Immature natural killer cell (primary cell): Measurements from ENCODE around the gene GRIK3. TPM values are rescaled to one million over a fixed set of nuclear protein-coding genes. Genes with fewer than 3 reads are reported as not detected.
"Not testable (repeated sequence)": the region's sequence is repeated elsewhere in the genome, so short reads cannot be mapped to it uniquely, and the experiment has no call there.

ENCODE experiments used
- DNase-seq, 3 donors: peaks; one replicate each; pipeline ENCODE4 v3.0.0; 2022; ENCODE audit warnings: mixed read lengths in 1 of 3
- H3K27ac Mint-ChIP-seq, 6 donors: one replicate each; pipeline ENCODE4 v1.8.0; 2020; ENCODE audit warnings: mixed read lengths in 6 of 6, mild to moderate bottlenecking in 5 of 6, inconsistent platforms in 4 of 6, moderate library complexity in 3 of 6
- H3K27me3 Mint-ChIP-seq, 3 donors: one replicate each; pipeline ENCODE4 v1.8.0; 2020 to 2021; ENCODE audit warnings: low read depth in 3 of 3, mild to moderate bottlenecking in 3 of 3, mixed read lengths in 3 of 3, moderate library complexity in 3 of 3, inconsistent platforms in 1 of 3
- H3K36me3 Mint-ChIP-seq, 3 donors: one replicate each; pipeline ENCODE4 v1.8.0; 2020; ENCODE audit warnings: mixed read lengths in 3 of 3, inconsistent platforms in 2 of 3, mild to moderate bottlenecking in 2 of 3
- H3K4me1 Mint-ChIP-seq, 2 donors: one replicate each; pipeline ENCODE4 v1.8.0; 2020; ENCODE audit warnings: inconsistent platforms in 2 of 2, mild to moderate bottlenecking in 2 of 2, mixed read lengths in 2 of 2, moderate library complexity in 1 of 2
- H3K4me3 Mint-ChIP-seq, 5 donors: one replicate each; pipeline ENCODE4 v1.8.0; 2020; ENCODE audit warnings: mild to moderate bottlenecking in 5 of 5, mixed read lengths in 5 of 5, inconsistent platforms in 3 of 5, moderate library complexity in 3 of 5
- H3K9me3 Mint-ChIP-seq, 6 donors: one replicate each; pipeline ENCODE4 v1.8.0; 2020; ENCODE audit warnings: mild to moderate bottlenecking in 6 of 6, mixed read lengths in 6 of 6, inconsistent platforms in 4 of 6, moderate library complexity in 3 of 6
- polyA plus RNA-seq, 3 donors: library from polyadenylated mRNA; unstranded; fragments of 300-500 nt; fragmentation: Illumina TruSeq; gene quantifications; one replicate each; pipeline ENCODE4 v1.2.3, GENCODE V29; 2021

Gene GRIK3
- polyA plus RNA-seq, 3 donors from 2014 or later = not detected

DNA sequence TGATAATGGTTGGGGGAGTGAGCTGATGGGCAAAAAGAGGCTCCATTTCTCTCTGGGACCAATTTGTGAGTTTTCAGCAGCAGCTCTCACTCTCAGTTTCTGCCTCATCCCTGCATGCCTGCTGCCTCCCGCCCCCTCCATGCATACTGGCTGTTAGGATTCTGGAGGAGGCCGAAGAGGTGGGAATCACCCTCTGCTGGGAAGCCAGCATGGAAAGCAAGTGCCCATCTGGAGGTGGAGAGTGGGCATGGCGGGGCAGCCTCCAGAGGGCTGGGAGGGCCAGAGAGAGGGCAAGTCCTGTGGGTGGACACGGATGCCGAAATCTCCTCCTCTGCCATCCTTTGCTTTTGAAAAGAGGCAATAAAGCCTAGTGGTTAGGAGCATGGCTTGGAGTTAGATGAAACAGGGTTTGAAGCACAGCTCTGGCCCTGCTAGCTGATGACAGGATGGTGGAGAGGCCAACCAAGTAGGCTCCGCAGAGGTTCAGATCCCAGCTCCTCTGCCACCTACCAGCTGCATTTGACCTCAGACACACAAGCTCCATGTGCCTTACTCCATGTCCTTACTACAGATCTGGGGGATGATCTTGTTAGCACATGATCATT, 113.4 kb downstream of the GRIK3 start:
- H3K4me3 Mint-ChIP-seq = no peak overlapping the region
- H3K9me3 Mint-ChIP-seq = no peaks in the 10 kb centered on the region
- H3K36me3 Mint-ChIP-seq = no peaks in the 10 kb centered on the region
- H3K27ac Mint-ChIP-seq = no peak overlapping the region
- H3K4me1 Mint-ChIP-seq = no peaks in the 10 kb centered on the region
- peaks cover under 1 to 4% (median 3%) of the 10 kb centered on the region in 3 donors for H3K27me3 Mint-ChIP-seq
- no peak for DNase-seq

DNA sequence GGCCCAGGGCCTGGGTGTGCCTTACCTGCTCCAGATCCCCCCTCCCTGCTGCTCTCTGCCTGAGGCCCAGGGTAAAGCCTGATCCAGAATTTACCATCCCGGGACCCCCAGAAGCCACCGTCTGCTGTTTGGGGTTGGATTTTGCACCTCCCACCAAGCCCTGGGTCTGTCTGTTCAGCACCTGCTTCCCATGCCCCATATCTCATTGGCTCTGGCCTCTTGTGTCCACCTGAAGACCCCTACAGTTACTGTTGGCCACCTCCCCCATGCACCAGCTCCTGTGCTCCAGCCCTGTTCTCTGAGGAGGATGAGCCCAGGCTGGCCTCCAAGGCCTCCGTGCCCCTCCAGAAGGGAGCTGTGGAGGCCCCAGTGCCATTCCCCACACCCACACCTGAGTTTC, 113.9 kb downstream of the GRIK3 start:
- H3K9me3 Mint-ChIP-seq = no peaks in the 10 kb centered on the region
- DNase-seq = no peak
- H3K4me3 Mint-ChIP-seq = no peak overlapping the region
- H3K4me1 Mint-ChIP-seq = no peaks in the 10 kb centered on the region
- H3K27me3 Mint-ChIP-seq = peaks cover 3 to 4% (median 3%) of the 10 kb centered on the region in 3 donors
- no peaks in the 10 kb centered on the region for H3K36me3 Mint-ChIP-seq
- H3K27ac Mint-ChIP-seq = no peak overlapping the region

DNA sequence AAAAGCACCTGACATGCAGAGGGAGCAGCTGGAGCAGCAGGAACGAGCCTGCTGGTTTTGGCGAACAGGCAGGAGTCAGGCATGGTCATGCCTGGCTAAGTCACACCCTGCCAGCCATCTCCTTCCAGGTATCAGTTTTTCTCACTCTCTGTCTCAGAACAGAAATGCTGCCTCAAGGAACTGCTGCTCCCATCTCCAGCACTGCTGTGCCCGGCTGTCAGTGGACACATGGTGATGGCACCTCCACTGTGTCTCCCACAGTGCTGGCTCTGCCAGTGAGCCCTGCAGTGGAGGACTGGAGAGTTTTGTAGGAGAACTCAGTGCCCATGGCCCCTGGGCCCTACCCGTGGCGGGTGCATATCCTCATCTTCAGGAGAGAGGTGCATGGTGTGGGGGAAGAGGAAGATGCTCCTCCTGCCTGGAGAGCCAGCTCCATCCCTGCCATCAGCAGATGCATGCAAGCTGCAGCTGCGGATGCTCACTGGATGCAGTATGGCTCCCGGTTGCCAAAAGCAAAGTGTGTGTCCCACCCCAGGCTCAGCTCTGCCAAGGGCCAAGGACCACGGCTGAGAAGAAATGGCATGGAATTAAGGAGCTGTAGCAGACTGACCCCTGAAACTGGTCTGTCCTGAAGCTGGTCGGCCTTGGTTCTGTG, 114.7 kb downstream of the GRIK3 start:
- H3K27me3 Mint-ChIP-seq = peaks cover 3 to 4% (median 3%) of the 10 kb centered on the region in 3 donors
- H3K4me1 Mint-ChIP-seq = no peaks in the 10 kb centered on the region
- DNase-seq = no peak
- no peaks in the 10 kb centered on the region for H3K9me3 Mint-ChIP-seq
- no peak overlapping the region for H3K27ac Mint-ChIP-seq
- H3K36me3 Mint-ChIP-seq = no peaks in the 10 kb centered on the region
- H3K4me3 Mint-ChIP-seq = no peak overlapping the region

DNA sequence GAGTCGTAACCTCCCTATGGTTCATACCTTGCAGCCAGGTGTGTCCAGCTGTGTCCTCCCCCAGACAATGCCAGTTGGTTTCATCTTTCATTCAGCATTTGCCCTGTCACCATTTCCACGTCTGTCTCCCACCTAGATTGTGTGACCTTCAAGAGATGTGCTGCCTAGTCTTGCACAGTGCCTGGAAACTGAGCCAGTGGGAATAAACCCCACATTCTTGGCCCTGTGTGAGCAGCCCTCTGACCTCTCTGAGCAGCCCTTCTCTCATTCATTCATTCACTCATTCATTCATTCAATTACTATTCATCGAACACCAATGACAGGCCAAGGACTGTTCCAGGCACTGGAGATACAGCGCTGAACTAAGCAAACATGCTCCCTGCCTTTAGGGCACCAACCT, 115.7 kb downstream of the GRIK3 start:
- no peak for DNase-seq
- H3K4me1 Mint-ChIP-seq = no peaks in the 10 kb centered on the region
- H3K27ac Mint-ChIP-seq = no peak overlapping the region
- H3K9me3 Mint-ChIP-seq = no peaks in the 10 kb centered on the region
- H3K4me3 Mint-ChIP-seq = no peak overlapping the region
- peaks cover 3 to 4% (median 3%) of the 10 kb centered on the region in 3 donors for H3K27me3 Mint-ChIP-seq
- H3K36me3 Mint-ChIP-seq = no peaks in the 10 kb centered on the region

DNA sequence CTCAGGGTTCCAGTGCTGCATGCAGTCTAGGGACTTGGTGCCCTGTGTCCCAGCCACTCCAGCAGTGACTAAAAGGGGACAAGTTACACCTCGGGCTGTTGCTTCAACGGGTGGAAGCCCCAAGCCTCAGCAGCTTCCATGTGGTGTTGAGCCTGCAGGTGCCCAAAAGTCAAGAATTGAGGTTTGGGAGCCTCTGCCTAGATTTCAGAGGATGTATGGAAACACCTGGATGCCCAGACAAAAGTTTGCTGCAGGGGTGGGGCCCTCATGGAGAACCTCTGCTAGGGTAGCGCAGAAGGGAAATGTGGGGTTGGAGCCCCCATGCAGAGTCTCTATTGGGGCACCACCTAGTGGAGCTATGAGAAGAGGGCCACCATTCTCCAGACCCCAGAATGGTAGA, 117.8 kb downstream of the GRIK3 start:
- not testable (repeated sequence) for H3K27ac Mint-ChIP-seq, H3K4me1 Mint-ChIP-seq, DNase-seq, H3K36me3 Mint-ChIP-seq, H3K27me3 Mint-ChIP-seq, H3K9me3 Mint-ChIP-seq, H3K4me3 Mint-ChIP-seq

DNA sequence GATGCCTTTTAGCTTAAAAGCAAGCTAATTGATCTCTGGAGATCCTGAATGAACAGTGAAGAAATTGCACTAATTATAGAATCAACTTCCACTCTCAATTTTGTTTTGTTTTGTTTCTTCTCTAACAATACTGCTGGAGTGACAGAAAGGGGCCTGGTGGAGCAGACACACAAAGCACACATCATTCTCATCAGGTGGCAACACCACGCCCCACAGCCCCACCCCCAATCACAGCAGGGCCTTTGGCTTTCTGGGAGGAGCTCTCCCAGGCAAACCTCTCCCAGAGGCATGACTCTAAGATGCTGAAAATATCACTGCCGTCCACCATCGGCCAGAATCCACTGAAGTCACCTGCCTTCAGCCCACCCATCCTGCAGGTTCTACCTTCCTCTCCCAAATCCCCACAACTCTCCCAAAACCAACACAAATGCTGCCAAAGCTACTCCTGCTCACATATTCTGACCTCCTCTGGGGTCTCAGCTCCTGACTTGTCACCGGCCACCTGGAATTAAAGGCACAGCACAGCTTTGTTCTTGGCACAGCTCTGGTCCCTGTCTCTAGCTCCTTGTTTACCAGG, 120.7 kb downstream of the GRIK3 start:
- no peak for DNase-seq
- no peaks in the 10 kb centered on the region for H3K9me3 Mint-ChIP-seq
- H3K4me3 Mint-ChIP-seq = no peak overlapping the region
- H3K27me3 Mint-ChIP-seq = peaks cover under 1 to 5% (median 5%) of the 10 kb centered on the region in 3 donors
- H3K4me1 Mint-ChIP-seq = no peaks in the 10 kb centered on the region
- no peaks in the 10 kb centered on the region for H3K36me3 Mint-ChIP-seq
- H3K27ac Mint-ChIP-seq = no peak overlapping the region

DNA sequence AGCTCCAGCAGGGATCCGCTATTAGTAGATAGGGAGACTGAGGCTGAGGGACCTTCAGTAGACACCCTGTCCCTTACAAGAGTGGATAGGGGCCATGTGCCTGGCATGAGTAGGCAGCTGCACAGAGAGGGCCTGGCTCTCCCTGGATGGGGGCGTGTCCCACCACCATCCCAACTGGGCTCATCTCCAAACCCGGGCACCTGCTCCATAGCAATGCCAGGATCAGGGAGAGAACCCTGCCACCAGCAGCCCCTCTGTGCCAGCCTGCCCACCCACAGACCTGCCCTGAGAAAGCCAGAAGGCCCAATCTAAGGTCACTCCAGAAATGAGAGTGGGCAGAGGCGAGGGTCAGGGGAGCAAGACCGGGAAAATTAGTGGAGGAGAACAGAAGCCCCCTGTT, 121.3 kb downstream of the GRIK3 start:
- Mint-ChIP-seq H3K4me3 (no peak overlapping the region), H3K4me1 (no peaks in the 10 kb centered on the region), H3K36me3 (no peaks in the 10 kb centered on the region), H3K27ac (no peak overlapping the region), H3K27me3 (peaks cover 0 to 5% (median 5%) of the 10 kb centered on the region in 3 donors), H3K9me3 (no peaks in the 10 kb centered on the region)
- no peak for DNase-seq

DNA sequence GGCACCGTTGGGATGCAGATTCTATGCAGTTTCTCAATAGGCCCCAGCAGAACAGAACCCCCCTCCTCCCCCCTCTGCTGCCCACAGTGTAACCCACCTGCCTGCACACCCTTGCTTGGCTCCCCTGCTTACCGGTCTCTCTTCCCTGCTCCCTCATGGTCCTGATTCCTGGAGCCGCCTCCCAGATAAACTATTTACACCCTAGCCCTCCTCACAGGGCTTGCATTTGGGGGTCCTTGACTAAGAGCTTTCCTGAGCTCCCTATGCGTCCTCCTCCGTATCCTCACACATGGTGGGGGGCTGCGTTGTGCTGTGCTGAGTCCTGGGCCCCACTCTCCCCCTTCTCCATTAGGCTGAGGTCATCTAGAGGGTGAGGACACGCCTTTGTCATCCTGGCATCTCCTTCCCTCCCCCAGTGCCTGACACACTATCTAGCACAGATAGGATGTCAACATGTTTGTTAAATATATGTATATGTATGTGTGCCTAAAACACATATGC, 121.9 kb downstream of the GRIK3 start:
- H3K27ac Mint-ChIP-seq = no peak overlapping the region
- H3K27me3 Mint-ChIP-seq = peaks cover 2 to 5% (median 5%) of the 10 kb centered on the region in 3 donors

DNA sequence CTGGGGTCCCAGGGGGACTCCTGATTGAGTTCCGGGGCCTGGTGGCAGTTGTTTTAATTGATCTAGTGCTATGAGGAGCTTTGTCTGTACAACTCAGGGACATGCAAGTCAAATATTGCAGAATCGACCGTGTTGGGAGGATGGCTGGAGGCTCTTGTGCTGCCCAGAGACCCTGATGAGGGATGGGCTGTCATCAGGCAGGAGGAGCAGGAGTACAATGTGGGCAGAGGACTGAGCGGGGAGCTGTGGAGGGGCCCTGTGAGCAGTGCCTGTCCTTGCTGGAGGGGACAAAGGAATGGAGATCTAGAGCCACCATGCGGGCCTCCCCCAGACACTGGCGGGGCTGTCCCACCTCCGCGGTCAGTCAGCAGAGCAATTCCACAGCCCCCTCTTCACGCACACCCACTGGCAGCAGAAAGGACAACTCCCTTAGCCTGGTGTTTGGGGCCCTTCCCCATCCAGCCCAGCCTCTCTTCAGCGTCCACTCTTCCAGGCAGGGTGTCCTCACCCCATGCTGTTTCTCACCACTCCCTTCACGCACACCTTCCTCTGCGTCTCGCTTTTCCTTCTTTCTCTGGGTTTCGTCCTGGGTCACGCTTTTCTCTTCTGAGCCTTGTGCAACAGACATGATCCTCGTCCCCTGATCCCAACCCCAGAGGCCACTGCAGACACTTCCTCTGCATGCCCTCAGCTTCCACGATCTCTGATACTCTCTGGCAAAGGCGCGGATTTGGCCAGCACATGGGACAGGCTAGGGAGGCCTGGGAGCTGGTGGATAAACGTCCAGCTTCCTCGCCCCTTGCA, 122.6 kb downstream of the GRIK3 start:
- Mint-ChIP-seq H3K27me3 (peaks cover 2 to 5% (median 5%) of the 10 kb centered on the region in 3 donors), H3K27ac (no peak overlapping the region)

More for the DNA sequence above, 121.9 kb downstream of the GRIK3 start:
- Mint-ChIP-seq H3K4me1 (no peaks in the 10 kb centered on the region), H3K9me3 (no peaks in the 10 kb centered on the region), H3K36me3 (no peaks in the 10 kb centered on the region), H3K4me3 (no peak overlapping the region)
- no peak for DNase-seq

DNA sequence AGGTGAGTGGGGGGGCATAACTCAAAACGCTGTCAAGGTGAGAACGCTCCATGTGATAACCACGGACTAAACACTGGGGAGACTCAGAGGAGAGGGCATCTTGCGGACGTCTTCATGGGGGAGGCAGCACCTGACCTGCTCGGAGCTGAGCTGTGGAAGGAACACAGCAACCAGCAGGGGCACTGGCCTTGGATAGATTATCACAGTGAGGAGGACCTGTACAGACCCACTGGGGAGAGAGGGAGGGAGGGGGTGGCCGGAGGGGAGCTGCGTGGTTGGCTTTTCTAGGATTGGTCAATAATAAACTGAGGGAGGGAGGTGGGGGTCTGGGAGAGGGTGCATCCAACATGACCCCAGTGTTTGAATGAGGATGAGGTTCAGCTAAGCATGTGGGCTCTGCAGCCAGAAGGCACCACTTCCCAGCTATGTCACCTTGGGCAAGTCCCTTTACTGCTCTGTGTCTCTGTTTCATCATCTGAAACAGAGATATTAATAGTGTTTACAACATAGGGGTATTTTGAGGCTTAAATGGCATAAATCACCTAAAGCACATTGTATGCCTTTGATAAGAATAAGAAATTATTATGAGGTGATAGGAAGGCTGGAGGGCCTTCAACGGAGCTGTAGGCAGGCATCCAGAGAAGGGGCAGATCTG, 123.3 kb downstream of the GRIK3 start:
- no peak overlapping the region for H3K27ac Mint-ChIP-seq
- no peaks in the 10 kb centered on the region for H3K9me3 Mint-ChIP-seq
- DNase-seq = no peak
- peaks cover 2 to 8% (median 5%) of the 10 kb centered on the region in 3 donors for H3K27me3 Mint-ChIP-seq
- H3K4me3 Mint-ChIP-seq = no peak overlapping the region
- no peaks in the 10 kb centered on the region for H3K4me1 Mint-ChIP-seq
- no peaks in the 10 kb centered on the region for H3K36me3 Mint-ChIP-seq

More for the DNA sequence above, 122.6 kb downstream of the GRIK3 start:
- no peaks in the 10 kb centered on the region for H3K4me1 Mint-ChIP-seq
- no peaks in the 10 kb centered on the region for H3K9me3 Mint-ChIP-seq
- DNase-seq = no peak
- no peaks in the 10 kb centered on the region for H3K36me3 Mint-ChIP-seq
- H3K4me3 Mint-ChIP-seq = no peak overlapping the region

DNA sequence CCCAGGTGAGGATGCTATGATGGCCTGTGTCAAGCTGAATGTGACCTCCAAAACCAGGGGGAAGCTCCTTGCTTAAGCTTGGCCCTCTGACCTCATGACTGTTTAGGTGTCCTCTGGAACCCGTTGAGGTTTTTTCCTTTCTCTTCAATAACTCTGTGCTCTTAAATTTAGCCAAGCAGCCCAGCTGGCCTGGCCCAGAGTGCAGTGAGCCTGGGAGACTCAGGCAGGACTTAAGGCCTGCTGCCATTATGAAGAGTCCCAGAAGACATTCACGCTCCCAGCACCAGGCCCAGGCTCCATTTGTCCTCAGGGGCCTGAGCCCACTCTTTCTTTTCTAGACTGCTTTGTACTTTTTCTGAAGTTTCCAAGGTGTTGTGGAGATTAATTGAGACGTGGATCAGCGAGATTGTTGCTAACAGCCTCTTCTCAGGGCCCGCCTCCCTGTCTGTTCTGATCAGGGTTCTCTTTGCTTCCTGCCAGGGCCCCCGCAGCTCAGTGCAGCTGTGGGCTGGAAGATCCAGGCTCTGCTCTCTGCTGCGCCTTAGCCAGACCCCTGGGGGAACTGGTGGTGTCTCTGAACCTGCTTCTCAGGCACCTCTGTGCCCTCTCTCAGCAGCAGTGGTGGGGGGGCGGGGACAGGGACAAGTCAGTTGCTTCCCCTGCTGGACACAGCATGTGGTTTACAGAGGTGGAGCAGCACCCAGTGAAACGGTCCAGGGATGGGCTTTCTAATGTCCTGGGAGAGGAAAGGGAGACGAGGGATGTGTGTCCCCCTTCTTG, 124.2 kb downstream of the GRIK3 start:
- Mint-ChIP-seq H3K4me3 (no peak overlapping the region), H3K27ac (no peak overlapping the region), H3K9me3 (no peaks in the 10 kb centered on the region), H3K36me3 (no peaks in the 10 kb centered on the region), H3K4me1 (no peaks in the 10 kb centered on the region), H3K27me3 (peaks cover 2 to 6% (median 5%) of the 10 kb centered on the region in 3 donors)
- DNase-seq = no peak

DNA sequence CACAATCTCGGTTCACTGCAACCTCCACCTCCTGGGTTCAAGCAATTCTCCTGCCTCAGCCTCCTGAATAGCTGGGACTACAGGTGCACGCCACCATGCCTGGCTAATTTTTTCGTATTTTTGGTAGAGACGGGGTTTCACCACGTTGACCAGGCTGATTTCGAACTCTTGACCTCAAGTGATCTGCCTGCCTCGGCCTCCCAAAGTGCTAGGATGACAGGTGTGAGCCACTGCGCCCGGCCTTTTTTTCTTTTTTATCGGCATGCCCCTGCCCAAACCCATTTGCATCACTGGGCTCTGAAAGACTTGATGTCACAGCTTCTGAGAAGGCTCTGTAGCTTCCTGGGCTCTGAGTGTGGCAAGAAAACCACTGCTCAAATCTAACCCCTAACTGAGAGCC, 125.0 kb downstream of the GRIK3 start:
- not testable (repeated sequence) for H3K9me3 Mint-ChIP-seq, H3K27me3 Mint-ChIP-seq, H3K36me3 Mint-ChIP-seq, H3K27ac Mint-ChIP-seq, DNase-seq, H3K4me1 Mint-ChIP-seq, H3K4me3 Mint-ChIP-seq

DNA sequence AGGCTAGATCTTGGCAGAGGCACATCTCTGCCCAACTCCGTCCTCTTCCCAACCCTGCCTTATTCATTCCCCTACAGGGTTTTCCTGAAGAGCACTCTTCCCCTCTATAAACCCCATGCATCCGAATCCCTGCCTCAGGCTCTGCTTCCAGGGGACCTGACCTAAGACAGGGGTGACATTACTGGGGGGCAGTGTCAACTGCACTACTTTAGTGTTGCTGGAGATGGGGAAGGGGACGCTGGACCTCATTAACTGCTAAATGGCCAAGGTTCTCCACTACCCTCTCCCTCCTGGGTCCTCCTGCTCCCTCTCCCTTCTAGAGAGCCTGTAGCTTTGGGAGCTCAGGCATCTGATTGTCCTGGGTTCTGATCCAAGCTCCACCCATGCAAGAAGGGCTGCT, 126.2 kb downstream of the GRIK3 start:
- Mint-ChIP-seq H3K4me3 (no peak overlapping the region), H3K4me1 (no peaks in the 10 kb centered on the region), H3K9me3 (no peaks in the 10 kb centered on the region), H3K27ac (no peak overlapping the region), H3K36me3 (no peaks in the 10 kb centered on the region), H3K27me3 (peaks cover 4 to 9% (median 5%) of the 10 kb centered on the region in 3 donors)
- no peak for DNase-seq
